Esophagus mucosa (tissue), 1 donor: ENCODE data around the gene JAG1. TPM values are rescaled to one million over a fixed set of nuclear protein-coding genes. Genes with fewer than 3 reads are reported as not detected.
A peak's percentile ranks its signal among the peaks of the same experiment; 100 is the strongest.
"Not testable (repeated sequence)": the region's sequence is repeated elsewhere in the genome, so short reads cannot be mapped to it uniquely, and the experiment has no call there.

Source experiments
- ATAC-seq: fragments of 200-7000 bp; cut with Tn5 transposase; one replicate; pipeline ENCODE4 v1.9.1; 2020
- total RNA-seq: library from RNA; stranded (reverse); gene quantifications from one replicate; pipeline ENCODE4 v1.2.4, GENCODE V29; 2023
- donor health status: DM: yes; HTN: yes; CAD: no.

The JAG1 gene
- total RNA-seq, 1 donor from 2014 or later = 118 TPM

DNA sequence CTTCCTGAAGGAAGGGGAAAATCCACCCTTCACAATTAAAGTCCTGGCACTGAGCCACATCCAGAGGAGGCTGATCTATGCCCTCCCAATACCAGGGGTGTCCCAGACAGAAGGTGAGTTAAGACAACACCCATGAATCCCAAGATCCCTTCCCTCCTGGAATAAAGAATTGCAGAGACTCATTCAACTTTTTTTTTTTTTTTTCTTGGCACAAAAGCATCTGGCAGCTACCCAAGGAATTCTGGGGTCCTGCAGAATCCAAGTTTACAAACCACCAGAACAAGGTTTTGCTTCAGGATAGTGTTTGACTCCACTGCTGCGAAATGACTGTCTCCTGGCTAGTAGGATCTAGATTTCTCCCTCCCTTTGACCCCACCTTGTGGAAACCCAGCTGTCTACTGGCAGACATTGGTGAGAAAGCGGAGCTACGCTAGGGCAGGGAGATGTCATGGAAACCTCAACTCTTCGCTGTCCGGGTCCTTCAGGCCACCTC is 37.4 kb downstream of the JAG1 start:
- ATAC-seq = no peak

DNA sequence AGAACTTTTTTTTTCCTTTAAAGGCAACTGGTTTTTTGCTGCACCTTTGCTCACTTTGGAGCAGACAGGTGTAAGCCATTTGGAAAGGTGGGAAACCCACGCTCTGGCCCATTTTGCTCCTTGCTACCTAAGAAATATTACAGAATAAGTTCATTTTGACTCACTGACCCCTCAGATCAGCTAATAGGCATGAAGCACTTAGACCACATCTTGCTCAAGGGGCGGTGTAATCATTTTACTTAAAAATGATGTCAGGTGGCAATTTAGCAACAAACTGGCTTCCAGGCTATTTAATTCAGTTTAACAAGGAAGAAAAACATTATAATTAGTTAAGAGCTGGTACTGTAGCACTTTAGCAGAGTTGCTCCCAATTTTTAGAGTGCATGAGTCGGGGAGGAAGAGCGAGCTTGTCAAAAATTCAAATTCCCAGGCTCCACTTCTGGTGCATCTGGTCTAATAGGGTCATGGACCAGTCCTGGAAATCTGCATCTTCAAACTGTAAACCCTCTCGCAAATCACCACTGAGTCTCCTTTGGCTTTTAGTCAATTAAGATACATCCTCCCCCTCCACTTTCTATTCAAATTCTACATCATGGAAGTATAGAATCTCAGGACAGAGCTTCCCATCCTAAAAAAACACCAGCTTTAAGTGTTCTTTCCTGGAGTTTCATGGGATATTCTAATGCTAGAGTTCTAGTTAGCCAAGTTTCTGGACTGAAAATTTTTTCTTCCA is 38.2 kb downstream of the JAG1 start:
- no peak for ATAC-seq

DNA sequence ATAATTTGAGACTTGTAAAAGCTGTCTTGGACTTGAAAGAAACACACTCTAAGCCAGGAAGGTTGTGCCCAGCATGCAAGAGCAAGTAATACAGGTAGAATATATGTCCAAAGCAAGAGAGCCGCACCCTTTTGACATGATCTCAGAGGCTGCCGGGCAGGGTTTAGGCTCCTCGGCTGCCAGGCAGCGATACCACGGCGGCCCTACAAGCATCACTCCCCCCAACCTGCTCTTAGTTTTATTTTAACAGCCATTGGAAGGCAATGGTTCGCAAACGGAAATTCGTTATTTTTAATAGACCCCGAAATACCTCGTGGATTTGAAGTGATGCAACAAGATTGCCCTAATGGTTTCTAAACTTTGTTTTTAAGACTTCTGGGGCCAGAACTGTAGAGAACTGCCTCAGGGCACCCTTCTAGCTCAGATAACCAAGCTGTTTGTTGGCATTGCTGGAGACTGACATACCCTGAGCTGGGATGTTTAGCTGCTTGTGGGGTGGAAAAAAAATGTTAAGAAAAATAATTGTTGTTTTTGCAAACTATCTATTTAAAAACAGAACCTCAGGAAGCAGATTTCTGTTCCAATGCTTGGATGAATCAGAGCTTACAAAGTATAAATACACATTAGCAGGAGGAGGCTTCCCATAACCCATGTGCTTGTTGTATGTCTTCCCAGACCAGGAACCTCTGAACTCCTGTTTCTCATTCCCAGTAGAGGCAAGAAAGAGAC is 39.0 kb downstream of the JAG1 start:
- ATAC-seq = peak; percentile 73

DNA sequence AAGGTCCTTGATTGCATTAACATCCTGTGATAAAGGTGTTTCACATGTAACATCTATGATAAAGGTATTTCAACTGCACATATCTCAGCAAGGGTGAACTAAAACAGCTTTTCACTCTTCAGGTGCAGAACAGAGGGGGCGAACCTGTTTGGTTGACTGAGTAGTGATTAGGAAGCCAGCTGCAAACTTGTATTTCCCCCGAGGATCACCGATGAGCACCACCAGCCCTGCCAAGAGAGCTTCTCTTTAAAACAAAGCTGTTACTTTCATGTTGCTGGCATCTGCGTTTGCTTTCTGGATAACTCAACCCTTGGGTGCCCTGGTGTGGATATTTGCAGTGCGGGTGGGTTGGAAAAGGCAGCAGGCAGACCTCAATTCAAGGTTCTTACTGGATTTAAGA is 39.6 kb downstream of the JAG1 start:
- no peak for ATAC-seq

DNA sequence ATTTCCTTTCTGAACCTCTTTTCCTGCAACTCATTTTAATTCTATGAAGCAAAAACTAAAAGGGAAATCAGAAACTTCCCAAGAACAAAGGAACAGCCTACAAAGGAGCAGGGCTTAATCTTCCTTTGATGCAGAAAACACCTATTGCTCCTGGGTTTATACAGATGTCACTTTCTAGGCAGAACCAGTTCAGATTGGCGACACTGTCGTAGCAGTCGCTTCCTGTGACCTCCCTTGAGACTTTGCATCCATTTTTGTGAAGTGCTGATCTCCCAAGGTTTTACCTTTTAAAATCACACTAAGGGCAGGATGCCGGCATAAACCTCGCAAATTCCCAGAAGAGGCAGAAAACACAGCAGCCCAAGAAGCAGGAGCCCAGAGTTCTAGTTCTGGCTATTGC is 40.1 kb downstream of the JAG1 start:
- ATAC-seq = no peak

DNA sequence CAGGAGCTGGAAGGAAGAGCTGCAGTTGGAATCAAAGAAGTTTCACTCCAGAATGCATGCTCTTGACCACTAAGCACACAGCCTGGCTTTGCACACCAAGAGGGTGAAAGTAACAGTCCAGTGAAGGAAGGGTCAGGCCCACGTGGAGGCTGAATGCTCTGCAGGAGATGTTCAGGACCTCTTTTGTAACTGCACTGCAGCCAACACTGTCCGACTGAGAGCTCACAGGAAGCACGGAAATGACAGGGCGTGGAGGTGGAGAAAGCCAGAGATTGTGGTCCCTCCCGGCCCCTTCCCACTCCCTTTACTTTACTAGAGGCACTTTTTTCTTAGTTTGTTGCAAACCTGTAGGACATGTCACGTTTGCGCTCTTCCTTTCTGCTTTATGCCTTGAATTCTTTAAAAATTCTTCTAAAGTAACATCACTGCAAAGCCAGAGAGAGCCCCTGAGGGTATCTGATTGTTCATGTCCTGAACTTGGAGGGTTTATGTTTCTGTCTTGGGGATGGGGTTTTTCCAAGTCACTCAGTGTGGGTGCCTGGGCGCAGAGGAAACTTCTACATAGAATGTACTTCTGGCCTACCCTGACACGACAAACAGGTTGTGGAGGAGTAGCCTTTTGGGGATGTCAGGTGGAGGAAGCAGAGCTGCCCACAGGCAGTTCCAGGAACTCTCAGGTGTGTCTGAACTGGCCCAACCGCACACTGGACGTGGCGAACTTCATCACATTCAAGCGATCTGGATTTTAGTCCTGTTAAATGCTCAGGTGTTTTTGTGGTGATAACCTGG is 40.9 kb downstream of the JAG1 start:
- peak; percentile 60 for ATAC-seq

DNA sequence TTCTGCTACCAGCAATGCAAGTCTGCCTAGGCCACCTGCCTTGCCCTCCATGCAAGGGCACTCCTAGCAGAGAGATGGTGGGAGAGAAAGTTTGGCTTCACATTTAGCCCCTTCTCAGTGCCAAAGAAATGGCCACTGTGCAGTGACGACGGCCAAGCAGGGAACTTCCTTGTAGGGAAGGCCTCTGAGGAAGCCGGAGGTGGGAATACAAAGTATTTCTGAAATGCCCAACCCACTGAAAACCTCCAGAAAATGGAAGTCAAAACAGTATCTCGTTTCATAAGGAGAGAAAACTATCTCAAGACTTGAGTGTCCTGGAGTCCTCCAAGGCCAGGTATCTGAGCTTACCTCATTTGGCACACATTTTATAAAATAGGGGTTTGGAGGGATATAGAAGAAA is 42.7 kb downstream of the JAG1 start:
- no peak for ATAC-seq

DNA sequence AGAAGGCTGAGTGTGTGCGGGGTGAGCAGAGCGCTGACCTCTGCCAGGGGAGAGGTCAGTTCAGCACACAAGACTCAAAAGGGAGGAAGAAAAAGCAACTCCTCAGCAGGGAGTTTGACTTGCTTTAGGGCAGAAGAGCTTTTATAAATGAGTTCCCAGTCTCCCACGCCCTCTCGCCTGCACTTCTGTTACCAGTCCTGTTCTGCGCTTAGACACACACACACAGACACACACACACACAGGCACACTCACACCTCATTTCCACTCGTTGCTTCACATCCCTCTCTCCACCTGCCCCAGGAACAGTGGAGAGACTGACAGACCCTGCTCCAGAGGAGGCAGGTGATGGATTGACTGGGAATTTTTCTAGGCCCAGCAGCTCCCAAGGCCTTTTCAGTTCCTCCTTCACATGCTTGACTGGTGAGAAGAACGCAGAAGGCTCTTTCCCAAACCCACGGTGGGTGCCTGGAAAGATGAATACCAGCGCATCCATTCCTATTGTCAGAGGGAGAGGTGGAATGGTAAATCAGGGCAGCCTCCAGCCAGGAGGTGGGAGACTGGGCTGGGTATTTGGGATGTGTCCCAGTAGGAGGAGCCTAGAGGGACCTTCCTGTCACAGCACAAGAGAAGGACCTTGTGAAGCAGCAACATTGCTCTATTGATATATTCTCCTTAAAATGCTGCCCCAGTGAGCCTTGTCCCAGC is 43.7 kb downstream of the JAG1 start:
- ATAC-seq = peak; percentile 51

DNA sequence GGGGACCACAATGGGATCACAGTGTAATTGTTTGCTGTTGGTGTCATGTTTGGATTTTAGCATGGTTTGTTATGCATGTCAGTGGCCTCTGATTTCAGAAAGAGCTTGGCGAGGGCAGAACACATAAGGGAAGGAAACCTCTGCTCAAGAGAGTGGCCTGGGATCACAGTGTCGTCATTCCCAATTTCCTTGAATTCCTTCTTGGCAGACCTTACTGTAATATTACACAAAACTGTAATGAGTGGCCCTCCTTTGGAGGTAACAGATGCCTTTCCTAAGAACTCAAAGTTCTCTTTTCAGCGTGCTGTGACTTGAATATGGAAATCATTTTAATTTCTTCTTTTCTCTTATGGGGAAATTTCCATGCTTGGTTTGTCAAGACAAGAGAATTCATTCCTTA is 46.9 kb downstream of the JAG1 start:
- peak; percentile 37 for ATAC-seq

DNA sequence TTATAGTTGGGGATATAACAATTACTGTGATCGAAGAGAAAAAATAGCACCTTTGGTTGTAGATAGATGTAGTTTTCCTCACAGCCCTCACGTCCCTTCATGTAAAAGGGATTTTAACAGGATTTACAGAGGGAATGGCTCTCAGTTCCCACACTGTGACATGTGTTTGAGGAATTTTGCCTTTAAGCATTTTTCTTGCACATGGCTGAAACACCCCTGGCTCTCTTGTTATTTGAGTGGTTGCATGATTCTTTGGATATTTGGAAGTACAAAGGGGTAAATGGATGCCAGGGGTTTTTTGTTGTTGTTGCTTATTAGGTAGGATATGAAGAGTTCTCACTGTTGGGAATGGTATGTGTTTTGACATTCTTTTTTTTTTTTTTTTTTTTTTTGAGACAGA is 48.2 kb downstream of the JAG1 start:
- ATAC-seq = no peak

DNA sequence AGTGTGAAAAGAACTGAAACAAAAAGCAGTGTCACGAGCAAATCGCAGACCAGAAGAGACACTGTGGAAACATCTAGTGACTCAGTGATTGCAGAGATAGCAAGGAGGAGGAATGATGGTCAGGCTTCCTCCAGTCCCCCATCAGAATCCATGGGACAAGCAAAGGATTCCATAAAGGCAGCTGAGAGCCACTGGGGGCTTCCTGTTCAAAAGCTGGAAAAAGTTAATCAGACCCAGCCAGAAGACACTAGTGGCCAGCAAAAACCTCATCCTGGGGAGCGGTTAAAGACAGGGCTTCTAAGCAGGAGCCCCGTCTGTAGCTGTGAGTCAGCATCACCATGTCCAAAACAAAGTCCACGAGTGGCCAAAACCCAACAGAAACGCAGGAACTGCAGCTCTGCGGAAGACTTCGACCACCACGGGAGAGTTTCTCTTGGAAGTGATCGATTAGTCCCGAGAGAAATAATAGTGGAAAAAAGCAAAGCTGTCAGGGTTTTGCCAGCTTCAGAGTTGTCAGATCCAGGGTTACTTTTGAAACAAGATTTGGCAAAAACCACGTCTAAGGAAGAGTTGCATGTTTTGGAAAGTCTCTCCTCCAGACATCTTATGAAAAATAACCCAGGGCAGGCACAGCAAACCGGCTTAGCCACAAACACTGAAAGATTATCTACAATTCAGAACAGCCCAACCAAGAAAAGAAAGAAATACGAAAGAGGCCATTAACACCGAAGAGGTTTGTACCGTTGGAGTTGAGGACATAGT is 51.0 kb downstream of the JAG1 start:
- ATAC-seq = no peak

DNA sequence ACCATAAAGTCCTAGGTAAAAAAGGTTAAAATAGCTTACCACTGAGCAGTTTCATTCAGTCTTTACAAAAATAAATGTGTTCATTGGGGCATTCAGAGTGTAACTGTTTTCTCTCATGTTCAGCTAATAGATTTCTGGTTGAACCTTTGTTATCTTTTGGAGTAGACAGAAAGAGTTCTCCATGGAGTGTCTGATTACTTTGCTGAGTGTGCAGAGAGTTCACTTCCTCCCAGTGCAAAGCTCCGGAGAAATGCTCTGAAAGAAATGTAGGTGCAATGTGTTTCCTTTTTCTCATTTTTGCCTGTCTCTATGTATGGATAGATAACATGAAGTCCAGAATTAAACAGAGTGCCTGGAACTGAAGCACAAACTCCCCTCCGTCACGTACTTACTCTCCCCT is 52.6 kb downstream of the JAG1 start:
- no peak for ATAC-seq

DNA sequence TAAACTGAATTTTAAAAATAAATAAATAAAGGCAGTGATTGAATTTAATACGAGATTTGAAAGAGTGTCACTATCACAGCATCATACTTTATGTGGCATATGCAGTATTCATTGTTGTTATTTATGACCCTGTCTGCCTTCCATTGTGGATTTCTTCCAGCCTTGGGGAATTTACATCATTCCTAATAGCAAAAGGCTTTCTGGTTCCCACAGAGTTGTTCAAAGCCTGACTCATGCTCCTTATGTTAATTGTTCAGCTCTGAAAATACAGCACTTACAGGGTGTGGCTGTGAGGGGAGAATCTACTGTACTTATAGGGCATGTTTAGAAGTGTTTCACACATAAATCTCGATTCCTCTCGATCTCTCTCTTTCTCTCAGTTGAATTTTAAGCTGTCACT is 54.4 kb downstream of the JAG1 start:
- ATAC-seq = peak; percentile 91

DNA sequence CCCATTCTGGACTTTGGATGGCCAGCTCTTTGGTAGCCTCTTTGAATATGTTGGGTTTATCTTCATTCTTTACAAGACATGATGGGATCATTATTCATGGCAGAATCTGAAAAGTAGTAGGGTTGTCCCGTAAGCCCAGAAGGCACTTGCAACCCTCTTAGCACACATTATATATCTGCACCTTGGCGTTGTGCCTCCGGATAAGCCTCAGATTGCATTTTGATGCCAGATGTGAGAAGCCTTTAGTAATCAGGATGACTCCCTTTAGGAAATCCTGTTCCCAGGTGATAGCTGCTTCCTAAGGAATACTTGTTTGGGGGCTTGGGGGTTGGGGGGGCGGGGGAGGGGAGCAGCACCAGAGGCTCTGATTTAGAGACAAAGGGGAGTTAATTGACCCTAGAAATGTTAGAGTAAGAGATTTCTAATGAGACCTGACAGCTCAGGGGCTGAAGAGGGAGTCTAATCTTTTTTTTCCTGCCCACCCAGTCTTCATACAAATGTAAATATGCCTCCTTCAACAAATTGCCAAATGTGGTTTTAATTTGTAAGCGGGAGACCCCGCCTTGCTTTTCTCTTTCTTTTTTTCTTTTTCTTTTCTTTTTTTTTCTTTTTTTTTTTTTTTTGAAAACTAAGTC is 55.1 kb downstream of the JAG1 start:
- peak; percentile 23 for ATAC-seq

DNA sequence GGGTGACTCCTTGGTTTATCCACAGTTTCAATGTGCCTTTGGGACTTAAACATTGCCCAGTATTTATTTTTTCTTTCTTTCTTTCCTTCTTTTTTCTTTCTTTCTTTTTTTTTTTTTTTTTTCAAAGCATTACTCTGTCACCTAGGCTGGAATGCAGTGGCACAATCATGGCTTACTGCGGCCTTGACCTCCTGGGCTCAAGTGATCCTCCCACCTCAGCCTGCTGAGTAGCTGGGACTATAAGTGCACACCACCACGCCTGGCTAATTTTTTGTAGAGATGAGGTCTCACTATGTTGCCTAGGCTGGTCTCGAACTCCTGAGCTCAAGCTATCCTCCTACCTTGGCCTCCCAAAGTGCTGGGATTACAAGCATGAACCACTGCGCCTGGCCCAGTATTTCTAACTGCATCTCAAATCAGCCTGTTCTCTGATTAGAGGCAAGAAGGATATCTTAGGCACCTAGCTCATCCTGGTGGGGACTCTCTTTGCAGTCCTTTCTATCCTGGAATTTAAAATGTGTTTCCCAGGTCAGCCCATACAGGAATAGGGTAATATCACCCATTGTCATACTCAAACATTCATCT is 56.2 kb downstream of the JAG1 start:
- ATAC-seq = not testable (repeated sequence)

DNA sequence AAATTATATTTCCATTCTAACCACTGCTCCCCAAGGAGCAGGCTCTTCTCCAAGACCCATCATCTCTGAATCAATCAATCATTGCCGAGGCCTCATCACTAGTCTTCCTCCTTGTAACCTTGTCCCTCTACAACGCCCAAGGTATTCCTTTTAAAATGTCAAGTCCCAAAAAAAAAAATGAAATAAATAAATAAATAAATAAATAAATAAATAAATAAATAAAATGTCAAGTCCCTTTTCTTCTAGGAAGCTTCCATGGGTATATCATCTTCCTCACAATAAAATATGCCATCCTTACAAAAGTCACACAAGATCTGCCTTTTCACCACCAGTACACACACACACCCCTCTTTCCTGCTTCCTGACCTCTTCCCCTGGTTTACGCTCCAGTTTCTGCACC is 57.6 kb downstream of the JAG1 start:
- no peak for ATAC-seq

DNA sequence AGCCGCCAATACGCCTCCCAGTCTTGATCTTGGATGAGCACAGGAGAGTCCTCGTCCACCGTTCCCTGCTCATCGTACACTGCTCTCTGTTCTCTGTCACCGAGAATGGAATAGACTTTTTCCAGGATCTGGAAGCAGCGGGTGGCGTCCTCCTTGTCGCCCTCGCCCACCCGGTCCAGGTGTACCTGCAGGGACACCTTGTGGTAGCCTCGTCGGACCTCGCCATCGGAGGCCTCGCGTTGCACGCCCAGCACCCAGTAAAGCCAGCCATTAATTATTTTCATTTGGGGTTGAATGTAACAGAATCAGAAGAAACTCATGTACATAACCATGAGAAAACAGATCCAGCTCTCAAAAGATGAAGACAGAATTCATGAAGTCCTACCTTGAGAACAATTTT is 59.9 kb downstream of the JAG1 start:
- no peak for ATAC-seq

DNA sequence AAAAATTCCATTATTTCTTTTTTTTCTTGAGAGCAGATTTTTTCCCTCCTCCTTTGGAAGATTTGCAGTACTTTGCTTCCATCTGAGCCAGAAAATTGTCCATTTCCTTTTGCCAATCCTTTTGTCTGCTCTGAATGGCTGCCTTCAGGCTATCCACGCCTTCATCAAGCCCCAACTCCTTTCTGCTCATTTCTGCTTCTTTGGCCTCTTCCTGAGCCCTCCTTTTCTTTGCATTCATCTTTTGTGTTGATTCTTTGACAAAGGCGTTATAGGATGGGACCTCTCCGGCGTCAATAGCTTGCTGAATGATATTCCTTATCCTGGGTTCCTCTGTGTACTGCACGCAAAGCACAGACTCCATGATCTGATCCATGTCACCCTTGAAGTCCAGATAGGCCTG is 60.4 kb downstream of the JAG1 start:
- not testable (repeated sequence) for ATAC-seq

DNA sequence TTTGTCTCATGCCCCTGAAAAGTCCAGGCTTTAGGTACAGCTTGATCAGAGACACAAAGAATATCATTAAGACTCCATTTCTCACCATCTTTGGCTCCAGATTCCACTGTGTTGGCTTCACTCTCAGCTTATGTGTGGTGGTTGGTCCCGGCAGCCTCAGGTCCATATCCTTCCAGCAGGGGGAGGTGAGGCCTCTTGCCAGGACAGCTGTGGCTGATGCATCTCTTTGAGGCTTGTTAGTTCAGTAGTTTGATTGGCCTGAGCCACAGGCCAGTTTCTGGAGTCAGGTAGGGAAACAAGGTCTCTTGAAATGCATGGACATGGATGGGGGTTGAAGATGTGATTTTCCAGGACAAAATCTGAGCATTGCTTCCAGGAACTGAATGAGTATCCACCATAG is 62.4 kb downstream of the JAG1 start:
- peak; percentile 80 for ATAC-seq

DNA sequence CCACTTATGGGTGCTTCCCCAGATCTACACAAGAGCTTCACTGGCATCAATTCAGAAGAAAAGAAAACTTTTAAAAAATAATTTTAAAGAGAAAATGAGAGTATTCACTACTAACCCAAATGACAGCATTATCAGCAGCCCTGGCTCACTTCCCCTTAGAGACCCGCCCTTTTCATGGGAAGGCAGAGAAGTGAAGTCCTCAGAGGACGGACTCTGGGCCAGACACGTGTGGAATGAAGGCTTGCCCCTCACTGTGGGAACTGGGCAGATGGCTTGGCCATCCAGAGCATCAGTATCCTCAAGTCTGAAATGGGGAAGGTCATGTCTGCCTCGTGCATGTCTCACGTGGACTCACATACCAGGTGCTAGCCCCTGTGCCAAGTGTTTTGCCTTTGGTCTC is 63.5 kb downstream of the JAG1 start:
- ATAC-seq = no peak

DNA sequence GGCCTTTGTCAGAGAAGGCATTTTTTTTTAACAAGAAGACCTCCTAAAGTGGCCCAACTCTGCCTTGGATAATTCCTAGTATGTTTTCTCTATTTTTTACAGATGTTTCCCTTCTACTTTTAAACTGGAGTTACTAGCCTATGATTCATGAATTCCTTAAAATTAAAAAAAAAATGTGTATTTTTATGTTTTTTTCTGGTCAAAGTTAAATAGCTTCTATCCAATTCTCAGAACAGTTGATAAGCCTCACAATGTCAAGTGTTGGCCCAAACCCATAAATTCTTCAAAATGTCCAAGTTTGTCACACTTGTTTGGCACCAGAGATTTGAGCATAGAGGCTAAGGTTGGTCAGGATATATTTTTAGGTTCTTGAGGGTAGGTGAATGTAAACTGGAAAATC is 64.0 kb downstream of the JAG1 start:
- no peak for ATAC-seq
